OCI-LY7 (cell line): ENCODE measurements around the gene TRIM56. TPM values are rescaled to one million over a fixed set of nuclear protein-coding genes. Genes with fewer than 3 reads are reported as not detected.
"Not testable (repeated sequence)": the region's sequence is repeated elsewhere in the genome, so short reads cannot be mapped to it uniquely, and the experiment has no call there.

ENCODE experiments used
- BruUV-seq: library from RNA; stranded (reverse); fragments of 400-500 nt; replicated peaks from 2 replicates; lab custom pipeline; 2021; lab: Mats Ljungman, UMichigan
- CTCF ChIA-PET: fragments of 300-600 bp; sonication (Branson Sonifier 250); formaldehyde crosslinking; loops from one replicate; lab custom pipeline; 2022; ENCODE audit warnings: antibody characterized with exemption; ENCODE audit not compliant: unreplicated experiment; lab: Charles Lee
- POLR2A ChIA-PET: fragments of 300-600 bp; sonication (Branson Sonifier 250); formaldehyde crosslinking; loops from one replicate; lab custom pipeline; 2022; ENCODE audit warnings: antibody characterized with exemption; lab: Charles Lee
- DNase-seq: peaks from one replicate; pipeline ENCODE4 v3.0.0-alpha.2; 2015; ENCODE audit warnings: low spot score
- H2AFZ ChIP-seq: fragments of 200-600 bp; sonication (generic), shearing (Covaris generic); 2 replicates; pipeline ENCODE4 v1.6.1; 2014; ENCODE audit warnings: mild to moderate bottlenecking, antibody characterized with exemption, low read length, moderate library complexity
- H3K27ac ChIP-seq: fragments of 200-600 bp; sonication (generic); 2 replicates; pipeline ENCODE4 v1.5.1; 2014; ENCODE audit warnings: mixed run types, low read depth, mild to moderate bottlenecking, moderate library complexity, low read length, inconsistent platforms; ENCODE audit not compliant: poor library complexity, severe bottlenecking
- H3K36me3 ChIP-seq: fragments of 200-600 bp; sonication (generic); 2 replicates; pipeline ENCODE4 v1.6.1; 2014; ENCODE audit warnings: mild to moderate bottlenecking, antibody characterized with exemption, low read length, moderate library complexity, mixed read lengths; ENCODE audit not compliant: insufficient read depth
- H3K4me1 ChIP-seq: fragments of 200-600 bp; sonication (generic); 2 replicates; pipeline ENCODE4 v1.5.1; 2014; ENCODE audit warnings: mild to moderate bottlenecking, low read length; ENCODE audit not compliant: insufficient read depth, poor library complexity, severe bottlenecking
- H3K4me2 ChIP-seq: fragments of 200-600 bp; sonication (generic); 2 replicates; pipeline ENCODE4 v1.6.1; 2014; ENCODE audit warnings: mild to moderate bottlenecking, low read length
- H3K4me3 ChIP-seq: fragments of 200-600 bp; sonication (generic); 2 replicates; pipeline ENCODE4 v1.5.1; 2014; ENCODE audit warnings: mild to moderate bottlenecking, low read depth, low read length; ENCODE audit not compliant: poor library complexity, severe bottlenecking
- H3K79me2 ChIP-seq: fragments of 200-600 bp; sonication (generic); 2 replicates; pipeline ENCODE4 v1.6.1; 2016; ENCODE audit warnings: low read depth, mild to moderate bottlenecking, low read length, moderate library complexity, mixed read lengths; ENCODE audit not compliant: insufficient read depth
- H3K9me2 ChIP-seq: fragments of 200-600 bp; sonication (generic); 2 replicates; pipeline ENCODE4 v1.6.1; 2016; ENCODE audit warnings: mild to moderate bottlenecking, low read length, mixed read lengths; ENCODE audit not compliant: insufficient read depth
- H3K9me3 ChIP-seq: fragments of 200-600 bp; sonication (generic); 2 replicates; pipeline ENCODE4 v1.6.1; 2014; ENCODE audit warnings: mild to moderate bottlenecking, mixed run types, low read length, mixed read lengths
- H4K20me1 ChIP-seq: fragments of 200-600 bp; sonication (generic); 2 replicates; pipeline ENCODE4 v1.6.1; 2014; ENCODE audit warnings: mild to moderate bottlenecking, antibody characterized with exemption, low read length, moderate library complexity, mixed read lengths; ENCODE audit not compliant: insufficient read depth
- EZH2phosphoT487 ChIP-seq: fragments of 200-600 bp; sonication (generic); IDR thresholded peaks from 2 replicates; pipeline ENCODE4 v1.6.1; 2018; ENCODE audit warnings: low read depth, borderline replicate concordance, mild to moderate bottlenecking, mixed run types, antibody characterized with exemption, low read length, moderate library complexity, mixed read lengths
- intact Hi-C: fragments of 100-400 bp; cut with micrococcal nuclease; formaldehyde crosslinking; loops from one replicate; pipeline ENCODE4 v1.10.0; 2022; ENCODE audit not compliant: unreplicated experiment
- total RNA-seq, 2 experiments: library from RNA; depleted of rRNA in 1 of 2; stranded (reverse); fragments of >200 nt in 1 of 2; shearing (Covaris generic) in 1 of 2; gene quantifications; 2 replicates each; pipeline ENCODE4 v1.2.3, GENCODE V29; 2014 to 2022
- TF ChIP-seq, protein P1 (sequence below): fragments of 200-600 bp; sonication (generic); conservative IDR thresholded peaks from 2 replicates; pipeline ENCODE4 v1.5.1; 2014; ENCODE audit warnings: mild to moderate bottlenecking, antibody characterized with exemption, low read length, moderate library complexity, mixed read lengths

TRIM56 gene
- total RNA-seq, 2 experiments from 2014 or later, result 15.6 to 47.3 TPM

DNA sequence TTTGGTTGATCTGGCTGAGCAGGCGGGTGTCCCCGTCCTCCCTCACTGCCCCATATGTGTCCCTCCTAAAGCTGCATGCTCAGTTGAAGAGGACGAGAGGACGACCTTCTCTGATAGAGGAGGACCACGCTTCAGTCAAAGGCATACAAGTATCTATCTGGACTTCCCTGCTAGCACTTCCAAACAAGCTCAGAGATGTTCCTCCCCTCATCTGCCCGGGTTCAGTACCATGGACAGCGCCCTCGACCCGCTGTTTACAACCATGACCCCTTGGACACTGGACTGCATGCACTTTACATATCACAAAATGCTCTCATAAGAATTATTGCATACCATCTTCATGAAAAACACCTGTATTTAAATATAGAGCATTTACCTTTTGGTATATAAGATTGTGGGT lies 26.9 kb upstream of the TRIM56 start:
- no peak overlapping the region for H3K4me3 ChIP-seq
- no peaks in the 10 kb centered on the region for H3K9me2 ChIP-seq
- intact Hi-C loops, result loop anchor here (5.0 kb wide), 1 partner anchor 91 kb away; the partner anchor contains the start of gene MUC12
- H3K4me1 ChIP-seq, result no peaks in the 10 kb centered on the region
- TF ChIP-seq, protein P1, sequence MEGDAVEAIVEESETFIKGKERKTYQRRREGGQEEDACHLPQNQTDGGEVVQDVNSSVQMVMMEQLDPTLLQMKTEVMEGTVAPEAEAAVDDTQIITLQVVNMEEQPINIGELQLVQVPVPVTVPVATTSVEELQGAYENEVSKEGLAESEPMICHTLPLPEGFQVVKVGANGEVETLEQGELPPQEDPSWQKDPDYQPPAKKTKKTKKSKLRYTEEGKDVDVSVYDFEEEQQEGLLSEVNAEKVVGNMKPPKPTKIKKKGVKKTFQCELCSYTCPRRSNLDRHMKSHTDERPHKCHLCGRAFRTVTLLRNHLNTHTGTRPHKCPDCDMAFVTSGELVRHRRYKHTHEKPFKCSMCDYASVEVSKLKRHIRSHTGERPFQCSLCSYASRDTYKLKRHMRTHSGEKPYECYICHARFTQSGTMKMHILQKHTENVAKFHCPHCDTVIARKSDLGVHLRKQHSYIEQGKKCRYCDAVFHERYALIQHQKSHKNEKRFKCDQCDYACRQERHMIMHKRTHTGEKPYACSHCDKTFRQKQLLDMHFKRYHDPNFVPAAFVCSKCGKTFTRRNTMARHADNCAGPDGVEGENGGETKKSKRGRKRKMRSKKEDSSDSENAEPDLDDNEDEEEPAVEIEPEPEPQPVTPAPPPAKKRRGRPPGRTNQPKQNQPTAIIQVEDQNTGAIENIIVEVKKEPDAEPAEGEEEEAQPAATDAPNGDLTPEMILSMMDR, result no peak
- TF ChIP-seq EZH2phosphoT487, result no peak
- no TSS peak for BruUV-seq
- no peaks in the 10 kb centered on the region for H3K9me3 ChIP-seq
- H4K20me1 ChIP-seq, result no peaks in the 10 kb centered on the region
- no peak overlapping the region for H3K4me2 ChIP-seq
- CTCF ChIA-PET, result interaction anchor here (1.5 kb wide), 1 partner anchor 160 kb away, joined by 3 read pairs; no protein-coding TSS in a partner anchor
- H3K36me3 ChIP-seq, result no peaks in the 10 kb centered on the region
- POLR2A ChIA-PET, result interaction anchor here (0.6 kb wide), 1 partner anchor 358 kb away, joined by 4 read pairs; no protein-coding TSS in a partner anchor
- H2AFZ ChIP-seq, result no peak overlapping the region
- H3K79me2 ChIP-seq, result no peaks in the 10 kb centered on the region
- no peak overlapping the region for H3K27ac ChIP-seq
- peak; percentile 45 for DNase-seq

DNA sequence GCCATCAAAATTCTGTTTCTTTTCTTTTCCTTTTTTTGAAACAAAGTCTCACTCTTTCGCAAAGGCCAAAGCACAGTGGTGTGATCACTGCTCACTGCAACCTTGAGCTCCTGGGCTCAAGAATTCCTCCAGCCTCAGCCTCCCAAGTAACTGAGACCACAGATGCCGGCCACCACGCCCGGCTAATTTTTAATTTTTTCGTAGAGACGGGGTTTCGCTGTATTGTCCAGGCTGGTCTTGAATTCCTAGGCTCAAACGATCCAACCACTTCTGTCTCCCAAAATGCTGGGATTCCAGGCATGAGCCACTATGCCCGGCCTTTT lies 25.7 kb upstream of the TRIM56 start:
- Histone ChIP-seq H3K27ac (no peak overlapping the region), H3K9me2 (no peaks in the 10 kb centered on the region), H3K9me3 (no peaks in the 10 kb centered on the region), H3K4me1 (no peaks in the 10 kb centered on the region), H3K4me3 (no peak overlapping the region), H2AFZ (no peak overlapping the region), H4K20me1 (no peaks in the 10 kb centered on the region), H3K4me2 (no peak overlapping the region), H3K36me3 (no peaks in the 10 kb centered on the region), H3K79me2 (no peaks in the 10 kb centered on the region)
- intact Hi-C loops, result loop anchor here (1.0 to 5.0 kb wide), 2 partner anchors 92 to 162 kb away; partner anchors contain the start of gene MUC12
- TF ChIP-seq, protein P1, result peak; percentile 52; the same call in 1 of the 2 replicates
- no peak for TF ChIP-seq EZH2phosphoT487
- ChIA-PET CTCF (no interaction called here), POLR2A (interaction anchor here (0.6 kb wide), 1 partner anchor 1044 kb away, joined by 4 read pairs; the partner anchor contains the start of gene ZKSCAN1)
- BruUV-seq, result no TSS peak
- DNase-seq, result no peak

DNA sequence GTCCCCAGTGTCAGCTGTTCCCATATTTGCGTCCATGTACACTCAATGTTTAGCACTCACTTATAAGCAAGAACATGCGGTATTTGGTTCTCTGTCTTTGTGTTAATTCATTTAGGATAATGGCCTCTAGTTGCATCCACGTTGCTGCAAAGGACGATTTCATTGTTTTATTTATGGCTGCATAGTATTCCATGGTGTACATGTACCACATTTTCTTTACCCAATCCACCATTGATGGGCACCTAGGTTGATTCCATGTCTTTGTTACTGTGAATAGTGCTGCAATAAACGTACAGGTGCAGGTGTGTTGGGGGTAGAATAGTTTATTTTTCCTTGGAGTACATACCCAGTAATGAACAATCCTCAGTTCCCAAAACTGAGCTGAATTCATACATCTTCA lies 24.3 kb upstream of the TRIM56 start:
- TF ChIP-seq EZH2phosphoT487, result no peak
- TF ChIP-seq, protein P1, result no peak
- Histone ChIP-seq H3K4me1 (no peaks in the 10 kb centered on the region), H3K9me2 (no peaks in the 10 kb centered on the region), H3K9me3 (no peaks in the 10 kb centered on the region), H4K20me1 (no peaks in the 10 kb centered on the region), H3K36me3 (no peaks in the 10 kb centered on the region), H3K79me2 (no peaks in the 10 kb centered on the region), H3K27ac (no peak overlapping the region), H3K4me2 (no peak overlapping the region), H2AFZ (no peak overlapping the region), H3K4me3 (no peak overlapping the region)
- intact Hi-C loops, result no loop called here
- DNase-seq, result no peak
- POLR2A ChIA-PET, result no interaction called here
- CTCF ChIA-PET, result no interaction called here
- no TSS peak for BruUV-seq

DNA sequence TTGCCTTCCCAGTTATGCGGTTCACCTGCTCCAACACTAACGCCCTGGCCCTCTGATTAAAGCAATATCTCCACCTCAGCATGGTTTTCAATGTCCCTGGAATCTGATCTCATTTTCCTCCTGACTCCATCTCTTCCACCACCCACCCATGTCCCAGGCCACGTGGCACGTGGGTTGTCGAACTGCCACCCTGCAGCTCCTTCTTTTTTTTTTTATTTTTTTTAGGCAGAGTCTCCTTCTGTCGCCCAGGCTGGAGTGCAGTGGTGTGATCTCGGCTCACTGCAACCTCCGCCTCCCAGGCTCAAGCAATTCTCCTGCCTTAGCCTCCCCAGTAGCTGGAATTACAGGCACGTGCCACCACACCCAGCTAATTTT lies 21.1 kb upstream of the TRIM56 start:
- intact Hi-C loops, BruUV-seq, CTCF ChIA-PET, H2AFZ ChIP-seq, DNase-seq, H3K9me2 ChIP-seq, H3K36me3 ChIP-seq, H3K4me3 ChIP-seq, H3K4me2 ChIP-seq, H4K20me1 ChIP-seq, H3K4me1 ChIP-seq, POLR2A ChIA-PET, H3K9me3 ChIP-seq, H3K79me2 ChIP-seq, H3K27ac ChIP-seq: not testable (repeated sequence)
